ENCODE measurements around the gene MSMP. TPM values are rescaled to one million over a fixed set of nuclear protein-coding genes. Genes with fewer than 3 reads are reported as not detected.

MSMP gene
- polyA plus RNA-seq, 4 donors: not detected

DNA sequence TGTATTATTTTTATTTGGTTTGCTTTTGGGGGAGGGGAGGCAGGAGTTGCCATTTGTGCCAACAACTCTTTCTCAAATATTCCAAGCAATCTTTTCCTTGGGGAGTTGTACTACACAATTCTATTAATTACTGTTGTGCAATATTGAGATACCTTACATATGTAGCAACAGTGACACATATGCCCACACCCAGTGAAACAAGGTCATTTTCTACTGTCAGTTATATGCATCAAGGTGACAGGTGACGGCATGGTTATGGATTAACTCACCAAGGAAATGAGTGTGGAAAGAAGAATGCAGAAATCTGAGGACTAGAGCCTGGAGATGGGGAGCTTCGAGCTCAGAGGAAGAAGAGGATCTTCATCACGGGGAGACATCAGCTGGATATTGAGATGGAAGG lies 17.9 kb upstream of the MSMP start:
- no peak for DNase-seq (ENCODE audit: low read depth in 4 of 4, low spot score in 2 of 4)

DNA sequence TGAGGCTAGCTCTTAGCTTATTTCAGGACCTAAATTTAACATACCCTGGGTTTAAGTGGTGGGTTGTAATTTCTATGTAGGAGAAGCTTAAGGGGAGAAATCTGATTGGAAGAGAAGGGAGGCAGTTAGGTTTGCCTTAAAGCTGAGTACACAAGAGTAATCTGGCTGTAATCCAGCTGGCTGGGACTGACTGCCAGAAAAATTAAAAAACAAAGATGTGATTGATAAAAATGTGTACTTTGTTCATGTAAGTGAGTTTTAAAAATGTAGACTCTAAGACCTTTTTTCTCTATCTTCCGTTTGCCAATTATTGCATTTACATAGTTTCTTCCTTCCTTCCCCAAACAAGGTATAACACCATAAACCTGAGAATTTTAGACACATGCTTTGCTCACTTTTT lies 17.5 kb upstream of the MSMP start:
- no peak for DNase-seq (ENCODE audit: low read depth in 4 of 4, low spot score in 2 of 4)

DNA sequence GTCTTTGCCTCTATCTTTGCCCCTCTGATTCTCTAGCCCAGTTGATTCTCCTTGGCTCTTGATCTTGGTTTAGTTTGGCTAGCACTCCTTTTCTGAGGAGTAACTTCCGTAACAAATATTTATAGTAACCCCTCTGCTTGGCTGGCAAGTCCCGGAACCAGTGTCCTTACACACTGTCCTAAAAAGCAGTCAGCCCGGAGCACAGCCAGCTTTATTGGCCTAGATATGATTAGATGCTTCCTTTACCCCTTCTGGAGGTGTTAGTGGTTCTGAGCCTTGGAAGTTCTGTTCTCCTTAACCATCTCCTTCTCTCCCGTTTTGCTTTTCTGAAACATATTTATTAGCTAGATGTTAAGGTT lies 17.0 kb upstream of the MSMP start:
- DNase-seq (ENCODE audit: low read depth in 4 of 4, low spot score in 2 of 4): no peak

DNA sequence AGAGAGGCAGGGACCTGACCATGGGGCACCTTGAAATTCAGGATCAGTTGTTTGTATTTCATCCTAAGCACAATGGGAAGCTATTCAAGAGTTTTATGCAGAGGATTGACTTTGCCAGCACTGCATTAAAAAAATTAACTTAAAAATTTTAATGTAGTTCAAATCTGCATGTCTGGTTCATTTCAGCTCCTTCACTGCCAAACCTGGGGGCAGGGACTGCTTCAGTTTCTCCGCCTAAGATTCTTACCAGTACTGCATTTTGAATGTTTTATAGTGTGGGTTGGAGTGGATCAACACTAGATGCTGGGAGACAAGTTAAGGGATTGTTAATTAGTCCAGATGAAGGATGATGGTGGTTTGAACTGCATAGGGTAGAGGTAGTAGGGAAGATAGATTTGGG lies 15.7 kb upstream of the MSMP start:
- no peak for DNase-seq (ENCODE audit: low read depth in 4 of 4, low spot score in 2 of 4)

DNA sequence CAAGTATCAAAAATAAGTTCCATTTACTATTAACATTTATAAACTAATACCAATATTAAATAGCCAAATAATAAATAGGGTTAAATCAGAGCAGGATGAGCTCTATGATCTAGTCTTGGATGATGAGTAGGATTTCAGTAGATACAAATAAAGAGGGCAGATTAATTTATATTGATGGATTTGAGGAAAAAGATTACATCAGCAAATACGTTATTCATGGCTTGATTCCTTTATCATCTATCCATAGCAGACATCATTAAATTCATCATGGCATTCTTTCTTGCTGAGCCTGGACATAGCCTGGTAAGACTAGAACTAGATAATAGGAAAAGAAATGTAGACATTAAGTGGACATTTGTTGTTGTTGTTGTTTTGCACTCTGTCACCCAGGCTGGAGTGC lies 13.4 kb upstream of the MSMP start:
- DNase-seq (ENCODE audit: low read depth in 4 of 4, low spot score in 2 of 4): no peak

DNA sequence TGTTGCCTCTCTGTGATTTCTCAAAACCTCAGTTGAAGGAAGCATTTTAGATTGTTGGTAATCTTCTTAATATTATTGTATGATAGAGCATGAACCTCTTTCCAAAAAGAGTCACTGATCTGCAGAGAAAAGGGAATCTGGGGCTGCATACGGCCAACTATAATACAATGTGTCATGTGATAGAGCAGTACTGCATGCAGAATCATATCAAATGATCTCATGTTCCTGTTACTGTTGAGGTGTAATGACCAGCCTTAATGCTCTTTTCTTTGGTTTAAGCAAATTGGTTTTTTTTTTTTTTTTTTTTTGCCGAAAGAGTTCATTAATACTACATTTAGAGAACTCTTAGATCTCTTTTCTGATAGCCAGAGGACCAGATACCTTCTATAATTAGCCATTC lies 12.9 kb upstream of the MSMP start:
- DNase-seq (ENCODE audit: low read depth in 4 of 4, low spot score in 2 of 4): no peak

DNA sequence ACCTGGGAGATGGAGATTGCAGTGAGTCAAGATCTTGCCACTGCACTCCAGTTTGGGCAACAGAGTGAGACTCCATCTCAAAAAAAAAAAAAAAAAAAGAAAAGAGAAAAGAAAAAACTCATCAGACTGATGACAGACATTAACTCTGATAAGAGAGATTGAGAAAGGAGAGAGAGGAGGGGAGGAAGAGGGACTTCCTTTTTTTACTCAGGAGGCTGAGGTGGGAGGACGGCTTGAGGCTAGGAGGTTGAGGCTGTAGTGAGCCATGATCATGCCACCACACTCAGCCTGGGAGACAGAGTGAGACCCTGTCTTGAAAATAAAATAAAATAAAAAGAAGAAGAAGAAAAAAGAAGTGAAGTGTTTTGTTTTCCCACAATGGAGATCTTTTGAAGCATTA lies 9.7 kb upstream of the MSMP start:
- DNase-seq (ENCODE audit: low read depth in 4 of 4, low spot score in 2 of 4): no peak

DNA sequence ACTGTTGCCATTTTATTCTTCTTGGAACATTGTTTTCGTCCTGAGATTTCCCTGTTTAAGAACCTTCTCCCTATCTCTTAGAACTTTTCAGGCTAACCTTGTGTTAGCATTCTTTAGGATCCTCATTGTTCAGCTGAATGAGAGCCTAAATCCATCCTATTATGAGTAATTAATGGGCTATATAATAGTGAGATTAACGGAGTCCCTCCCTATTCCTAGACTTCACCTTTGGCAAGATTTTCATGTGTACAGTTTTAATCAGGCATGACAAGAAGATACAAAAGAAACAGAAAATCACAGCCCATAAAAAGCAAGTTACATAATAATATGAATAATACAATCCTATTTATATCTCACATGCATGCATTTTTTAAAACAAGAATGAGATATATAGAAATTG lies 9.1 kb upstream of the MSMP start:
- DNase-seq (ENCODE audit: low read depth in 4 of 4, low spot score in 2 of 4): no peak

DNA sequence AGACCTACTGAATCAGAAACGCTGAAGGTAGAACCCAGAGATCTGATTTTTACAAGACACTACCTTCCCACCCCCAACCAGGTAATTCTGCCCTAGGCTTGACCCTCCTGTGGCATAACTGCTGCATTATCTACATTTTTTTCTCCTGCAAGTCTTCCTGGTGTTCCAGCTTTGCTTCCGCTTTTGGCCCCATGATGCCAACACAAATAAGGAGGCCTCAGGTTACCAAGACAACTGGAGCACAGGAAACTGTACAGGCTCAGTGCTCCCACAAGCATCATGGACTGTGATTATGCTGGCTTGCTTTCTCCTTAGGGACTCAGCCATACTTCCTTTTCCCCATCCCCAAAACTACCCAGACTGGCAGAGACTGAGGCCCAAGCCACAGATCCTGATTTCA lies 6.6 kb upstream of the MSMP start:
- DNase-seq (ENCODE audit: low read depth in 4 of 4, low spot score in 2 of 4): no peak

DNA sequence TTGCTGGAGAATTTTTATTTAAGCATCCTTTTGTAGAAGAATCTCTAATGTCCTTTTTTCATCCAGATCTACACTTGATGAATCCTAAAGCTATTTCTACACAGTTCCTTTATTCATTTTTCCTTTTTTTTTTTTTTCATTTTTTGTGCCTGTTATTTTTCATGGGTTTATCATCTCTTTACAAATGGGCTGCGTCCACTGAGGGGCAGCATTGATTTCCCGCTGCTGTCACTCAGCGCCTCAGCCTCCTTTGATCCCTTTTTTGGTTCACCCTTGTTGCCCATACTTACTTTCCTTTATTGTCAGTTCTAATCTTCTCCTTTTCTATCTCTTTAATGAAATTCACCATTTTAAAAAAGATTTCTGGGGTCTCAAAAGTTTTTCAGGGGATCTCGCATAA lies 5.7 kb upstream of the MSMP start:
- no peak for DNase-seq (ENCODE audit: low read depth in 4 of 4, low spot score in 2 of 4)

DNA sequence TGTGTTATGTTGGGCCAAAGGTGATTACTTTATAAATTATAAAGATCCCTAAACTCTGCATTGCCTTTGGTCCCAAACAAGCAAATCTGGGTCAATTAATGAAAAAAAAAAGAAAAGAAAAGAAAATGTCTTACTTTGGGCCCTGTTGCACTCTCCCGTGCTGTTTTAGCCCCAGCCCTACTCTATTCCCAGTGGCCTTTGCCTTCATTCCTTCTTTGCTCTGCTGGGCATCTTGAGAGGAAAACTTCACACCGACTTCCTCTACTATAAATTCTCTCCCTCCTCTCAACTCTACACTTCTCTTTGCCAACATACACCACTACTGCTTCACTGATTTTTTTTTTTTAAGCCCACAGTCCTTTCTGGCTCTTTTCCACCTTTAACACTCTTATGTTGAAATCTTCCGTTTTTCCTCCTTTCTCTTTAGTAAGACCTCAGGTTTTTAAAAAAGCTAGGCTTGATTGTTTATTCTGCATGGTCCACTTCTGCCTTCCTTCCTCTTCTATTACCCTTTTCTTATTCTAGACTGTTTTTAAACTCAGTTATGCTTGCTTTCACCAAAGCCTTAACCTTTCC lies 4.5 kb upstream of the MSMP start:
- DNase-seq (ENCODE audit: low read depth in 4 of 4, low spot score in 2 of 4): no peak

DNA sequence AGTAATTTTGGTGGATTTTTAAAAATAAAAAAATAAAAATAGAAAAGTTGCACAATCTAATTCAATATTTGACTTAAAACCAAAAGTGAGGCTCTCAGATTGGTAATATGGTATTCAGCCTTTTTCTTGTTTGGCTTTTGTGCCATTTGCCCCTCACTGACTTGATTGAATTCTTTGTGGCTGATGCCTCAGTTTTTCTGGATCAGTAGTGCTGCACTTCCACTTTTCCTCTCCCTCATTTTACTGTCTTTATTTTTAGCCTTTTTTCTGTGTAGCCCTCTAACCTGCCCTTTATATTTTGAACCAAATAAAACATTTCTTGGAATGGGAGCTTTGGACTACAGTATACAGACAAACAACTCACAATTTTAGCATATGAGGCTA lies 3.8 kb upstream of the MSMP start:
- no peak for DNase-seq (ENCODE audit: low read depth in 4 of 4, low spot score in 2 of 4)

DNA sequence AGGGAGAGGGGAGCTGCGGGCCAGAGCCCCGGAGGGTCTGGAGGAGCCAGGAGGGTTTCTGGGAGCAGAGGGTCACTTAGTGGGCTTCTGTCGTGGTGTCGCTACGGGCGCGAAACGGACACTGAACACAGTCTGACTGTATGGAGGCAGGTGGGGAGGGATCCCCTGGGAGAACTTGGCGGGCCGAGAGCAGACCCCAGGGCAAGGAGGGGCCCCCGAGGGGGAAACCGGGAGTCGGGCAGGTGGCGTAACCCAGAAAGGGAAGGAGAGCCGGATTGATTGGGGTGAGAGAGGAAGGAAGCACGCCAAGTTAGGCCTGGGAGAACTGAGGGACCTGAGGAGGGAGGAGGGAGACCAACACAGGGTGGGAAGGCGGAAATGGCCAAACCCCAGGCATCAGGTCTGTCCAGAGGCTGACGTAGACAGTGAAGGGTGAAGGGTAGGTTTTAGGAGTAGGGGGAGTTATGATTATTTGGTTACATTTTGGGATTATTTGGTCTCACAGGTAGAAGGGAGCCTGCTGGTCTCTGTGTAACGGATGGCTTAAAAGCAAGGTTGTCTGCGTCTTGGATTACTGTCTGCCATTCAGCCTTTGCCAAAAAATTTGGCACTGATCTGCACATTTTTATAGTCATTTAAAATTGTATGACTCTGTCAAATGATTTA lies 3.3 kb upstream of the MSMP start:
- DNase-seq (ENCODE audit: low read depth in 4 of 4, low spot score in 2 of 4): no peak

DNA sequence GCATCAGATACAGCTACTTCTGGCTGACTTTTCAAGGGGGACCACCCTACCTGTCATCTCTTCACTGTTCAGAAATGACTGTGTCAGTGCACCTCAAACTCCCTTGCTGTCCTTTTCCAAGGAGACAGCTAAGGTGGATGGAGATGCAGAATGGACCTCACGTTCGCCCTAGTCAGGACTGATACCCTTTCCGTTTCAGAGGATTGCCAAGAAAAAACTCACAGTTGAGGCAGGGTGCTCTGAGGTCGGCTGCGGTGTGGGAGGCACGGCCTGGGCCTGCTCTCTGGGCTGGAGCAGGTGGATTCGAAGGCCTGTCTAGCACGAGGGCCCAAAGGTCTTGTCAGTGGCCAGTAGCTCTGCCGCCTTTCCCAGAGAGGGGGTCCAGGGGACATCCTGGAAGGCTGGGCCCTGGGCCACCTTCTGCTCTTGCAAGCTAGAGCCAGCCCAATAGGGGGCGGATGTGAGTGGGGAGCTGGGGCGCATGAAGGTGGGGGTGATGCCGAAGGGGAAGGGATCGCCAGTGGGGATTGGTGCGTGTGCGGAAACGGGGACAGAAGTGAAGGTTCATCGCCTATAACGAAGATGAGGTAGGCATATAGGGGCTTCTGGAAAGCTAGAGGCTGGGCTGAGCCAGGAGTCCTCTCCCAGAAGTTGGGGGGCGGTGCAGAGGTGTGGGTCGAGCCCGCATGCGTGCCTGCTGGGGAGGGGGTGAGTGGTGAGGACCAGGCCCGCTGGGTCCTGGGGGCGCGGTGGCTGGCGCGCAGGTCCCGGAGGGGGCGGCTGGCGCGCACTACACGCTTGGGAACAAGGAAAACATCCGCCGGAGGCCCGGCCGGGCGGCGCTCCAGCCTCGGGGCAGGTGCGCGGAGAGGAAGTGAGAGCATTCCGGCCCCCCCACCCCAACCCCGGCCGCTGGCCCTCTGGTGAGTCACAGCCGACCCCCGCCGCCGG lies 2.5 kb upstream of the MSMP start:
- DNase-seq (ENCODE audit: low read depth in 4 of 4, low spot score in 2 of 4): peak in 2 of 4 donors; percentile 53 to 58

DNA sequence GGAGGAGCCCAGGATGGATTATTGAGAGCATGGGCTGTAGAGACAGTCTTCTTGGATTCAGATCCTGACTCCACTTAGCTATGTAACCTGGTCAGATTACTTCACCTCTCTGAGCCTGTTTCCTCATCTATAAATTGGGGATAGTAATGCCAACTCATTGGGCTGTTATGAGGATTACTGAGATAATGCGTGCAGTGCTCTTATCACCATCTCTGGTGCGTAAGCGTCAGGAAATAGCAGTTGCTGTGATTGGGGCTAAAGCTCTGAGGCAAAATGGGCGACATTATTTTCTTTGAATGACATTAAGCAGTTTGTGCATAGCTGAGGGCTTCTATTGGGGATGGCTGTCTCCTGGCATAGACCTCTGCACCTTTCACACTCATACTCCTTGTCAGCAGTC lies 995 bp upstream of the MSMP start:
- DNase-seq (ENCODE audit: low read depth in 4 of 4, low spot score in 2 of 4): no peak

DNA sequence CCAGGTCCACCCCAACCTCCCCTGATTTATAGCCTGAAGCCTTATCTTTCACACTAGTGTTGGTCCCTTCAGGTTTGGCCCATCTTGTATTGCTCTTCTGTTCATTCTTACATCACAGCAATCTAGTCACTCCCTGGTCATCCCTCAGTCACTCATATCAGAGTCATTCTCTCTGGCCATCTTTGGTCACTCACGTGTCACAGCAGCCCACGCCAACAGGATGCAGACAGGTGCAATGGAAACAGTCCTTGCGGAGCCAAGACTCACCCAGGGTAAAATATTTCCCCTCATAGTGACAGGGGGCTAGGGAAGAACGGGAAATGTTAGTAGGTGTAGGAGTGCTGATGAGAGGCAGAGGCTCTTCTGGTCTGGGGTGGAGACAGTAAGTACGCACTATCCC lies 610 bp downstream of the MSMP start:
- DNase-seq (ENCODE audit: low read depth in 4 of 4, low spot score in 2 of 4): no peak

DNA sequence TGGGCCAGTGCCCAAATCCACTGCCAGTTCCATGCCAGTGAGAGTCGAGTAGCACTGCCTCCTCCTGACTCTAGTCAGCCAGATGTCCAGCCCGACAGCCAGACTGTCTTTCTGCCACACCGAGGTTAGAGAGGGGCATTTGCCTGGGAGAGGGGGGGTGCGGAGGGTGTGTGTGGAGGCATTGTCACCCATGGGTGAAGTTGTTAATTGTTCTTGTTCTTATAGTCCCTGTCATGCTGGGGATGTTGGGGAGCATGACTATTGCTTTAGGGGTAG lies 3.9 kb downstream of the MSMP start:
- DNase-seq (ENCODE audit: low read depth in 4 of 4, low spot score in 2 of 4): no peak

DNA sequence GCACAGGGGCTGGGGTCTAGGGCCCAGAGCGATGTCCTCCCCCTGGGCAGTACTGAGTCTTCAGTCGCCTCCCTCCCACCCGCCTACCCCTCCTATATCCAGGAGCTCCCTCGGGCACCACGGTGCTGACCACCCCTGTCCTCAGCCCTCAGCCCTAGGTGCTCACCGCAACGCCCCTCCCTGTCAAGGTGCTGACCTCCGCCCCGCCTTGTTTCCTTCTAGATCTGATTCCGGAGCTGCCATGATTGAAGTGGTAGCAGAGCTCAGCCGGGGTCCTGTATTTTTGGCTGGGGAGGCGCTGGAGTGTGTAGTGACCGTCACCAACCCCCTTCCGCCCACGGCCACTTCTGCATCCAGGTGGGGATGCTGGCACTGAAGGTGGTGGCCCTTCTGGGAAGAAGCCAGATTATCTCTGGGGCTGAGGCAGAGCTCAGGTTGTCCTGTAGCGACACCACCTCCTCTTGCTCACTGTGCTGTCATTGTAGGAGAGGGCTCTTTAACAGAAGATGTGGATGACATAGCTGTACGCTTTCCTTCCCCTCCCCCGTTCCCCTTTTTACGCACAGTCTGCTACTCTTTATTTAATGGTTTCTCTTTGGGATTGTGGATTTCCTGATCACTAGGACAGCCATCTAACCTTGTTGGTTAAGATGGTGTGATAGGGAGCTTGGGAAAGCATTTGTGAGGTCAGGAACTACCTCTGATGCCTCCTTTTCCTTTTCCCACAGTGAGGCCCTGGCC lies 4.4 kb downstream of the MSMP start:
- DNase-seq (ENCODE audit: low read depth in 4 of 4, low spot score in 2 of 4): no peak

DNA sequence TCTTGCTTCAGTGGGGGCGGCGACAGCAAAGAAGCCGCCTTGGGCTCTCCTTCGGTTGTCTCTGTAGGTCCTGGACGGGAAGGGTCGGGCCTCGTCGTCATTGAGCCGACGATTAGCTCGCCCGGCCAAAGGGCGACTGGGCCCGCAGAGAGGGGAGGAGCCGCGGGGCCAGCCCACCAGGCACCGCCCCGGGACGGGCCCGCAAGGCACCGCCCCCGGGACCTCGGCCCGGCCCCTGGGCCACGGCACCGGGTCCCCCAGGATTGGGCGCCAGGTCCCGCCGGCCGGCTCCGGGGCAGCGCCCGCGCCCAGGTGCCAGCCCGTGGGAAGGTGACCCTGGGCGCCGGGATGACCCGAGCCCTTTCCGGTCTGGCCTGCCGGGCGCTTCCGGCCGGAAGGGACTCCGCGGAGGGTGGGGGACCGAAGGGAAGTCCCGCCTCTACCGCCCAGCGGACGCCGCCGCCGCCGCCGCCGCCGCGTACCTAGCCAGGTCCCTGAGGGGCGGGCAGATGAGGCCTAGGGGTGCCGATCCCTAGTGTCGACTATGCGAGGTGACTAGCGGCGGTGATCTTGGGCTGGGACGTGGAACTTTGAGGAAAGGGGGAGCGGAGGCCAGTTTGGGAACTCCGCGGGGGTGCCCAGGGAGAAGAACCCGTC lies 5.1 kb downstream of the MSMP start, which contains the start of the genes GBA2 and RGP1:
Gene GBA2 (minus strand): TSS at position 371 of the 657 bp plus-strand sequence. CDS start 524 bp downstream, outside the sequence.
Gene RGP1 (plus strand): TSS at position 430 of the 657 bp plus-strand sequence. CDS start 469 bp downstream, outside the sequence.
- peak in 1 of 4 donors; percentile 60 for DNase-seq (ENCODE audit: low read depth in 4 of 4, low spot score in 2 of 4)

DNA sequence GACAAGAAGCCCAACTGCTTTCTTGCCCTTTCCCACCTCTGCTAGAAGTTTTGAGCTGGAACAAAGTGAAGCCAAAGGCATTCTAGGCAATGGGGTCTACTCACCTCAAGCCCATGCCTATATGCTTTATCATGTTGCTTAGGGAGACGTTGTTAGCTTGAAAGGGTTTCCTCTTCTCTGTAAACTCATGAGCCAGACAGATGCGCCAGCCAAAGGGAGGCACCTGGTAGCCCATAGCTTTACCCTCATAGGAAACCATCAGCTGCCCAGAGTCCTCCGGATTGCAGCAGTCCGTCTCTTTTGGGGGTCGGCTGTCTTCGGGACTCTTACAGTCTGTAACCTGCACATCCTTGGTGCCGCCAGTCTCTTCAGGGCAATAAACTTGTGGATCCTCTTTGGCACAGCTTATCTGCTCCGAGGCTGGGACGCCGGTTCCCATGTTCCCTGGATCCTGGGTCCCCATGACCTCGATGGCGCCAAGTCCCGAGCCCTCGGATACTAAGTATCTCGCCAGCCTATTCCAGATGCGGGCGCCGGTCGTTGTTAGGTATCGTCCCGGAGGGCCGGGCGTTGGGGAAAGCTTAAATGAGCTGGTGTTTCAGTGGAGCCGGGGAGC lies 5.7 kb downstream of the MSMP start:
- DNase-seq (ENCODE audit: low read depth in 4 of 4, low spot score in 2 of 4): no peak

Measured in left renal cortex interstitium (tissue), 4 donors.